ENCODE data around the gene RAB7B. TPM values are rescaled to one million over a fixed set of nuclear protein-coding genes. Genes with fewer than 3 reads are reported as not detected.
A peak's percentile ranks its signal among the peaks of the same experiment; 100 is the strongest.

RAB7B gene
- total and polyA plus RNA-seq, 2 of the 13 experiments (the other 11 are each of a cell fraction or from before 2014, with no cell fraction given), result 0.05 to 0.46 TPM

DNA sequence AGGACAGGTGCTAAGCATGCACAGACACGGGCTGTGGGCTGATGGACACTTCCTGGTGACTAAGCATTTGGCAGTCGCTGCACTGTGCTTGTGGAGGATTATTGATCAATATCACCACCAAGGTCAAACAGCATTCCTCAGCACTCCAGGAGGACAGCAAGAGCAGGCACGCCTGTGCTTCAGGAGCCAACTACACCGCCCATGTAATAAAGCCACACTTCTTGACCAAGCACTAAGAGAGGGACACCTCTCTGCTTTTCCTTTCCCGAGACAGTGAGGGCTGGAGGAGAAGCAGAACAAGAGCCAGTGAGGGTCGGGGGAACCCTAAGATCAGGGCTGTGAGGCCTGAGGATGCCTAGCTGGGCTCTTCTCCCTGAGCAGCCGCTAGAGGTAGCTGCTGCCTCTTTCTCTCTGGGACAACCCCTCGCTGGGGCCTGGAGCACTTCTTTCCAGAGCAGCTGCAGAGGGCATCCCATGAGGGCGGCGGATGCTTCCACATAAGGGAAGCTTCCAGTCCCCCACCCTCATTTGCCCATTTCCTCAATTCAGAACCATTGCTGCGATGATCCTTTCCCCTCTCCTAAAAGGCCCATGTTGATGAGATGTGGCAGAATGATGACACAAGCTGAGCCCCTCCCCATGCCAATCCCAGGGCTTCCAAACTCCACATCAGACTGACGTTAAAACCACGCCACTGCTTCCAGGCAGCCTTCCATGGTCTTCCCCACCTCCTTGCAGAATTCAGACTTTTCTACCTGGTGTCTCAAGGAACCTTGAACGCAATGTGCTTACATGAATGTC is 19.1 kb downstream of the RAB7B start (continued):
- TF ChIP-seq, protein P1, sequence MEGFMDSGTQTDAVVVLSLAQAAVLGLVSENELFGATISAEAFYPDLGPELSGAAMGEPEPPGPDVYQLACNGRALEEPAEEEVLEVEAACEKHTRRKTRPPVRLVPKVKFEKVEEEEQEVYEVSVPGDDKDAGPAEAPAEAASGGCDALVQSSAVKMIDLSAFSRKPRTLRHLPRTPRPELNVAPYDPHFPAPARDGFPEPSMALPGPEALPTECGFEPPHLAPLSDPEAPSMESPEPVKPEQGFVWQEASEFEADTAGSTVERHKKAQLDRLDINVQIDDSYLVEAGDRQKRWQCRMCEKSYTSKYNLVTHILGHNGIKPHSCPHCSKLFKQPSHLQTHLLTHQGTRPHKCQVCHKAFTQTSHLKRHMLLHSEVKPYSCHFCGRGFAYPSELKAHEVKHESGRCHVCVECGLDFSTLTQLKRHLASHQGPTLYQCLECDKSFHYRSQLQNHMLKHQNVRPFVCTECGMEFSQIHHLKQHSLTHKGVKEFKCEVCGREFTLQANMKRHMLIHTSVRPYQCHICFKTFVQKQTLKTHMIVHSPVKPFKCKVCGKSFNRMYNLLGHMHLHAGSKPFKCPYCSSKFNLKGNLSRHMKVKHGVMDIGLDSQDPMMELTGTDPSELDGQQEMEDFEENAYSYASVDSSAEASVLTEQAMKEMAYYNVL (CRISPR knock-in tag; IDR thresholded peaks at IDR 0.05; ENCODE audit: borderline replicate concordance), result peak; percentile 29; the same call in 1 of the 2 replicates

DNA sequence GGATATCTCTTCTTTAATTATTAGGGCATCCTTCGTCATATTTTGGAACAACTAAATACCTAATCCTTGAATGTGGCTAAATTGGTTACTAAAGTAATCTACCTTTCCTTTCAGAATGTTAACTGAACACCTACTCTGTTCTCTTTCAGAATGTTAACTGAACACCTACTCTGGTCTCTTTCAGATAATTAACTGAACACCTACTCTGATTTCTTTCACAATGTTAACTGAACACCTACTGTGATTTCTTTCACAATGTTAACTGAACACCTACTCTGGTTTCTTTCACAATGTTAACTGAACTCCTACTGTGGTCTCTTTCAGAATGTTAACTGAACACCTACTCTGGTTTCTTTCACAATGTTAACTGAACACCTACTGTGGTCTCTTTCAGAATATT is 21.9 kb downstream of the RAB7B start:
- Histone ChIP-seq H3K36me3 (replicated peaks in 1 of 2; ENCODE audit: control insufficient read depth in 1 of 2, insufficient read depth in 2 of 2, low read length in 2 of 2) (no peaks in the 10 kb centered on the region), H3K4me3 (replicated peaks in 1 of 3; ENCODE audit: insufficient read depth in 1 of 3, low read depth in 2 of 3, low read length in 3 of 3) (no peak overlapping the region), H3K79me2 (ENCODE audit: insufficient read depth, low read length) (no peaks in the 10 kb centered on the region), H3K27ac (ENCODE audit: extremely low read length, insufficient read depth, low read length) (no peak overlapping the region), H3K4me1 (ENCODE audit: insufficient read depth, low read length) (peaks cover 26% of the 10 kb centered on the region), H2AFZ (ENCODE audit: low read length) (no peak overlapping the region), H3K4me2 (ENCODE audit: low read depth, low read length) (no peak overlapping the region), H3K9ac (ENCODE audit: insufficient read depth, low read depth, low read length) (no peak overlapping the region), H3K9me3 (ENCODE audit: low read length) (no peaks in the 10 kb centered on the region), H4K20me1 (ENCODE audit: insufficient read depth, low read length) (no peaks in the 10 kb centered on the region), H3K27me3 (ENCODE audit: control insufficient read depth in 1 of 2, insufficient read depth in 2 of 2, low read length in 2 of 2) (peaks cover 3 to 15% of the 10 kb centered on the region in 2 experiments; a peak in 3 of 5 replicates)
- no peak for FAIRE-seq
- DNase-seq (ENCODE audit: low spot score), result no peak
- intact Hi-C loops (cut with micrococcal nuclease; ENCODE audit: unreplicated experiment) (no loop called here), in situ Hi-C loops (cut with HindIII; ENCODE audit: extremely low pct_ligation_motif_present, low pct_unique_long_range_greater_than_20kb) (loop anchor here (5.0 kb wide), 1 partner anchor 126 kb away; no protein-coding TSS in a partner anchor)
- no TSS peak for BruUV-seq (replicated peaks)
- no peak for ATAC-seq
- CTCF ChIA-PET (ENCODE audit: low intra/inter-chr PET ratio, low total read pairs), result interaction anchor here (0.8 kb wide), 1 partner anchor 63 kb away, joined by 4 read pairs; no protein-coding TSS in a partner anchor
- WGBS (ENCODE audit: low lambda C conversion rate), result 0% methylated on average over 1 of the region's 1 CpG
- POLR2A ChIA-PET, result no interaction called here
- TF ChIP-seq, protein P2, sequence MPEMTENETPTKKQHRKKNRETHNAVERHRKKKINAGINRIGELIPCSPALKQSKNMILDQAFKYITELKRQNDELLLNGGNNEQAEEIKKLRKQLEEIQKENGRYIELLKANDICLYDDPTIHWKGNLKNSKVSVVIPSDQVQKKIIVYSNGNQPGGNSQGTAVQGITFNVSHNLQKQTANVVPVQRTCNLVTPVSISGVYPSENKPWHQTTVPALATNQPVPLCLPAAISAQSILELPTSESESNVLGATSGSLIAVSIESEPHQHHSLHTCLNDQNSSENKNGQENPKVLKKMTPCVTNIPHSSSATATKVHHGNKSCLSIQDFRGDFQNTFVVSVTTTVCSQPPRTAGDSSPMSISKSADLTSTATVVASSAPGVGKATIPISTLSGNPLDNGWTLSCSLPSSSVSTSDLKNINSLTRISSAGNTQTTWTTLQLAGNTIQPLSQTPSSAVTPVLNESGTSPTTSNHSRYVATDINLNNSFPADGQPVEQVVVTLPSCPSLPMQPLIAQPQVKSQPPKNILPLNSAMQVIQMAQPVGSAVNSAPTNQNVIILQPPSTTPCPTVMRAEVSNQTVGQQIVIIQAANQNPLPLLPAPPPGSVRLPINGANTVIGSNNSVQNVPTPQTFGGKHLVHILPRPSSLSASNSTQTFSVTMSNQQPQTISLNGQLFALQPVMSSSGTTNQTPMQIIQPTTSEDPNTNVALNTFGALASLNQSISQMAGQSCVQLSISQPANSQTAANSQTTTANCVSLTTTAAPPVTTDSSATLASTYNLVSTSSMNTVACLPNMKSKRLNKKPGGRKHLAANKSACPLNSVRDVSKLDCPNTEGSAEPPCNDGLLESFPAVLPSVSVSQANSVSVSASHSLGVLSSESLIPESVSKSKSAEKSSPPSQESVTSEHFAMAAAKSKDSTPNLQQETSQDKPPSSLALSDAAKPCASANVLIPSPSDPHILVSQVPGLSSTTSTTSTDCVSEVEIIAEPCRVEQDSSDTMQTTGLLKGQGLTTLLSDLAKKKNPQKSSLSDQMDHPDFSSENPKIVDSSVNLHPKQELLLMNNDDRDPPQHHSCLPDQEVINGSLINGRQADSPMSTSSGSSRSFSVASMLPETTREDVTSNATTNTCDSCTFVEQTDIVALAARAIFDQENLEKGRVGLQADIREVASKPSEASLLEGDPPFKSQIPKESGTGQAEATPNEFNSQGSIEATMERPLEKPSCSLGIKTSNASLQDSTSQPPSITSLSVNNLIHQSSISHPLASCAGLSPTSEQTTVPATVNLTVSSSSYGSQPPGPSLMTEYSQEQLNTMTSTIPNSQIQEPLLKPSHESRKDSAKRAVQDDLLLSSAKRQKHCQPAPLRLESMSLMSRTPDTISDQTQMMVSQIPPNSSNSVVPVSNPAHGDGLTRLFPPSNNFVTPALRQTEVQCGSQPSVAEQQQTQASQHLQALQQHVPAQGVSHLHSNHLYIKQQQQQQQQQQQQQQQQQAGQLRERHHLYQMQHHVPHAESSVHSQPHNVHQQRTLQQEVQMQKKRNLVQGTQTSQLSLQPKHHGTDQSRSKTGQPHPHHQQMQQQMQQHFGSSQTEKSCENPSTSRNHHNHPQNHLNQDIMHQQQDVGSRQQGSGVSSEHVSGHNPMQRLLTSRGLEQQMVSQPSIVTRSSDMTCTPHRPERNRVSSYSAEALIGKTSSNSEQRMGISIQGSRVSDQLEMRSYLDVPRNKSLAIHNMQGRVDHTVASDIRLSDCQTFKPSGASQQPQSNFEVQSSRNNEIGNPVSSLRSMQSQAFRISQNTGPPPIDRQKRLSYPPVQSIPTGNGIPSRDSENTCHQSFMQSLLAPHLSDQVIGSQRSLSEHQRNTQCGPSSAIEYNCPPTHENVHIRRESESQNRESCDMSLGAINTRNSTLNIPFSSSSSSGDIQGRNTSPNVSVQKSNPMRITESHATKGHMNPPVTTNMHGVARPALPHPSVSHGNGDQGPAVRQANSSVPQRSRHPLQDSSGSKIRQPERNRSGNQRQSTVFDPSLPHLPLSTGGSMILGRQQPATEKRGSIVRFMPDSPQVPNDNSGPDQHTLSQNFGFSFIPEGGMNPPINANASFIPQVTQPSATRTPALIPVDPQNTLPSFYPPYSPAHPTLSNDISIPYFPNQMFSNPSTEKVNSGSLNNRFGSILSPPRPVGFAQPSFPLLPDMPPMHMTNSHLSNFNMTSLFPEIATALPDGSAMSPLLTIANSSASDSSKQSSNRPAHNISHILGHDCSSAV (CRISPR knock-in tag; IDR thresholded peaks at IDR 0.05; ENCODE audit: borderline replicate concordance), result no peak
- TF ChIP-seq, protein P3, sequence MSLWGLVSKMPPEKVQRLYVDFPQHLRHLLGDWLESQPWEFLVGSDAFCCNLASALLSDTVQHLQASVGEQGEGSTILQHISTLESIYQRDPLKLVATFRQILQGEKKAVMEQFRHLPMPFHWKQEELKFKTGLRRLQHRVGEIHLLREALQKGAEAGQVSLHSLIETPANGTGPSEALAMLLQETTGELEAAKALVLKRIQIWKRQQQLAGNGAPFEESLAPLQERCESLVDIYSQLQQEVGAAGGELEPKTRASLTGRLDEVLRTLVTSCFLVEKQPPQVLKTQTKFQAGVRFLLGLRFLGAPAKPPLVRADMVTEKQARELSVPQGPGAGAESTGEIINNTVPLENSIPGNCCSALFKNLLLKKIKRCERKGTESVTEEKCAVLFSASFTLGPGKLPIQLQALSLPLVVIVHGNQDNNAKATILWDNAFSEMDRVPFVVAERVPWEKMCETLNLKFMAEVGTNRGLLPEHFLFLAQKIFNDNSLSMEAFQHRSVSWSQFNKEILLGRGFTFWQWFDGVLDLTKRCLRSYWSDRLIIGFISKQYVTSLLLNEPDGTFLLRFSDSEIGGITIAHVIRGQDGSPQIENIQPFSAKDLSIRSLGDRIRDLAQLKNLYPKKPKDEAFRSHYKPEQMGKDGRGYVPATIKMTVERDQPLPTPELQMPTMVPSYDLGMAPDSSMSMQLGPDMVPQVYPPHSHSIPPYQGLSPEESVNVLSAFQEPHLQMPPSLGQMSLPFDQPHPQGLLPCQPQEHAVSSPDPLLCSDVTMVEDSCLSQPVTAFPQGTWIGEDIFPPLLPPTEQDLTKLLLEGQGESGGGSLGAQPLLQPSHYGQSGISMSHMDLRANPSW (CRISPR knock-in tag; IDR thresholded peaks at IDR 0.05; ENCODE audit: borderline replicate concordance), result no peak
- TF ChIP-seq SMARCE1 (IDR thresholded peaks at IDR 0.05; ENCODE audit: borderline replicate concordance) (no peak), ZNF180 (CRISPR knock-in tag; IDR thresholded peaks at IDR 0.05; ENCODE audit: borderline replicate concordance, low read depth) (no peak), SIX4 (CRISPR knock-in tag; IDR thresholded peaks at IDR 0.05) (no peak), ZNF432 (CRISPR knock-in tag; IDR thresholded peaks at IDR 0.05; ENCODE audit: borderline replicate concordance) (no peak)
